ENCODE measurements around the gene ARHGAP42.

Gene ARHGAP42

GRCh38 chr11:100760744-100761143, 73.7 kb downstream of the ARHGAP42 start:
- no peak for DNase-seq (ENCODE audit: low read depth)

GRCh38 chr11:100761841-100762240, 74.8 kb downstream of the ARHGAP42 start:
- no peak for DNase-seq (ENCODE audit: low read depth)

GRCh38 chr11:100766764-100767163, 79.7 kb downstream of the ARHGAP42 start:
- no peak for DNase-seq (ENCODE audit: low read depth)

GRCh38 chr11:100769165-100769564, 82.1 kb downstream of the ARHGAP42 start:
- no peak for DNase-seq (ENCODE audit: low read depth)

GRCh38 chr11:100769617-100770016, 82.5 kb downstream of the ARHGAP42 start:
- DNase-seq (ENCODE audit: low read depth), result no peak

- no peak for DNase-seq (ENCODE audit: low read depth)
Observed at GRCh38 chr11:100774132-100774531, 87.0 kb downstream of the ARHGAP42 start.

- no peak for DNase-seq (ENCODE audit: low read depth)
Observed at GRCh38 chr11:100774859-100775258, 87.8 kb downstream of the ARHGAP42 start.

- peak; percentile 10 for DNase-seq (ENCODE audit: low read depth)
Observed at GRCh38 chr11:100776212-100776896, 89.3 kb downstream of the ARHGAP42 start.

GRCh38 chr11:100777103-100777502, 90.0 kb downstream of the ARHGAP42 start:
- DNase-seq (ENCODE audit: low read depth), result peak; percentile 25

GRCh38 chr11:100777736-100778135, 90.6 kb downstream of the ARHGAP42 start:
- no peak for DNase-seq (ENCODE audit: low read depth)

- DNase-seq (ENCODE audit: low read depth), result no peak
Observed at GRCh38 chr11:100778166-100778785, 91.2 kb downstream of the ARHGAP42 start.

GRCh38 chr11:100780470-100780869, 93.4 kb downstream of the ARHGAP42 start:
- DNase-seq (ENCODE audit: low read depth), result no peak

GRCh38 chr11:100785148-100785983, 98.3 kb downstream of the ARHGAP42 start:
- no peak for DNase-seq (ENCODE audit: low read depth)

GRCh38 chr11:100788561-100789295, 101.6 kb downstream of the ARHGAP42 start:
- no peak for DNase-seq (ENCODE audit: low read depth)

- no peak for DNase-seq (ENCODE audit: low read depth)
Observed at GRCh38 chr11:100789500-100789899, 102.4 kb downstream of the ARHGAP42 start.

- DNase-seq (ENCODE audit: low read depth), result no peak
Observed at GRCh38 chr11:100790073-100790472, 103.0 kb downstream of the ARHGAP42 start.

- DNase-seq (ENCODE audit: low read depth), result no peak
Observed at GRCh38 chr11:100791103-100791502, 104.0 kb downstream of the ARHGAP42 start.

- DNase-seq (ENCODE audit: low read depth), result peak; percentile 70
Observed at GRCh38 chr11:100791860-100792259, 104.8 kb downstream of the ARHGAP42 start.

GRCh38 chr11:100793525-100793924, 106.4 kb downstream of the ARHGAP42 start:
- peak; percentile 20 for DNase-seq (ENCODE audit: low read depth)

GRCh38 chr11:100794446-100794845, 107.4 kb downstream of the ARHGAP42 start:
- DNase-seq (ENCODE audit: low read depth), result no peak

- no peak for DNase-seq (ENCODE audit: low read depth)
Observed at GRCh38 chr11:100799445-100799844, 112.4 kb downstream of the ARHGAP42 start.

- DNase-seq (ENCODE audit: low read depth), result no peak
Observed at GRCh38 chr11:100800202-100800601, 113.1 kb downstream of the ARHGAP42 start.

Data from ELR (cell line).